ENCODE measurements around the gene CTCFL.

DNA sequence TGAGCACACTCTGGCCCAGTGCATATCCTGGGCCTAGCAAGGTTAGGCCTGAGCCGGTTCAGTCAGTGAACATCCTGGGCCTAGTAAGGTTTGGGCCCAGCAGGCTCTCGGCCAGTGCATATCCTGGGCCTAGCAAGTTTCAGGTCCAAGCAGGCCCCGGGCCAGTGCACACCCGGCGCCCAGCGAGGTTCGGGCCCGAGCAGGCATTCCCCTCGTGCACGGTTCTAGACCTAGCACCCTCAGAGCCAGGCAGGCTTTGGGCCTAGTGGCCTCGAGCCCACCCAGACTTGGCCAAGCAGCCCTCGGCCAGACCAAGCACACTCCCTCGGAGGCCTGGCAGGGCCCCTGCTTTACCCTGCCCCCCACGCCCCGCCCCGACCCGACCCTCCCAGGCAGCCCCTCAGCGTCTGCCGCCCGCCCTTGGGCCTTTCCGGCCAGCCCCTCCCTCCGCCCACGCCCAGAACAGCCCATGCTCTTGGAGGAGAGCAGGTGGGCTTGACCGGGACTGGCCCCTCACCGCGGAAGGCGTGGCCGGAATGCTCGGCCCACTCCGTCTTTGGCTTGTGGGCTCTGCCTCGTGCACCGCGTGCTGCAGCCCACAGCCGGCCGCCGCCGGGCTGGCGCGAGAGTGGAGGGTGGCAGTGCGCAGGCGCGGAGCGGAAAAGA, at the start of gene CTCFL:
- no peak for TF ChIP-seq POLR2AphosphoS5 (IDR thresholded peaks at IDR 0.05)
- TF ChIP-seq, protein P1, sequence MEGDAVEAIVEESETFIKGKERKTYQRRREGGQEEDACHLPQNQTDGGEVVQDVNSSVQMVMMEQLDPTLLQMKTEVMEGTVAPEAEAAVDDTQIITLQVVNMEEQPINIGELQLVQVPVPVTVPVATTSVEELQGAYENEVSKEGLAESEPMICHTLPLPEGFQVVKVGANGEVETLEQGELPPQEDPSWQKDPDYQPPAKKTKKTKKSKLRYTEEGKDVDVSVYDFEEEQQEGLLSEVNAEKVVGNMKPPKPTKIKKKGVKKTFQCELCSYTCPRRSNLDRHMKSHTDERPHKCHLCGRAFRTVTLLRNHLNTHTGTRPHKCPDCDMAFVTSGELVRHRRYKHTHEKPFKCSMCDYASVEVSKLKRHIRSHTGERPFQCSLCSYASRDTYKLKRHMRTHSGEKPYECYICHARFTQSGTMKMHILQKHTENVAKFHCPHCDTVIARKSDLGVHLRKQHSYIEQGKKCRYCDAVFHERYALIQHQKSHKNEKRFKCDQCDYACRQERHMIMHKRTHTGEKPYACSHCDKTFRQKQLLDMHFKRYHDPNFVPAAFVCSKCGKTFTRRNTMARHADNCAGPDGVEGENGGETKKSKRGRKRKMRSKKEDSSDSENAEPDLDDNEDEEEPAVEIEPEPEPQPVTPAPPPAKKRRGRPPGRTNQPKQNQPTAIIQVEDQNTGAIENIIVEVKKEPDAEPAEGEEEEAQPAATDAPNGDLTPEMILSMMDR (IDR thresholded peaks at IDR 0.05; ENCODE audit: poor library complexity, severe bottlenecking) = no peak

All from neural cell (in vitro differentiated cells).